Colonic mucosa (tissue), 4 donors: ENCODE measurements around the gene ELOVL4. TPM values are rescaled to one million over a fixed set of nuclear protein-coding genes. Genes with fewer than 3 reads are reported as not detected.
A peak's percentile ranks its signal among the peaks of the same experiment; 100 is the strongest.

Source experiments
- DNase-seq: peaks from one replicate; pipeline ENCODE4 v3.0.0-alpha.2; 2020
- H3K27ac ChIP-seq: fragments of 200-600 bp; one replicate; pipeline ENCODE4 v1.8.0; 2021
- H3K27me3 ChIP-seq: fragments of 200-600 bp; one replicate; pipeline ENCODE4 v1.8.0; 2021
- H3K36me3 ChIP-seq: fragments of 200-600 bp; one replicate; pipeline ENCODE4 v1.8.0; 2021
- H3K4me1 ChIP-seq: fragments of 200-600 bp; one replicate; pipeline ENCODE4 v1.8.0; 2021; ENCODE audit warnings: mild to moderate bottlenecking
- H3K4me3 ChIP-seq: fragments of 200-600 bp; one replicate; pipeline ENCODE4 v1.8.0; 2021
- H3K9ac ChIP-seq, 2 donors: one replicate each; pipeline ENCODE4 v1.7.0; 2013; ENCODE audit warnings: control low read depth in 2 of 2, low read depth in 2 of 2, low read length in 2 of 2
- H3K9me3 ChIP-seq: fragments of 200-600 bp; one replicate; pipeline ENCODE4 v1.8.0; 2021
- CTCF ChIP-seq: fragments of 200-600 bp; IDR thresholded peaks from one replicate; pipeline ENCODE4 v1.8.0; 2022; ENCODE audit warnings: antibody characterized with exemption, mild to moderate bottlenecking
- intact Hi-C: fragments of 100-400 bp; cut with DNase I; formaldehyde crosslinking; loops from one replicate; pipeline ENCODE4 v1.14.1; 2022
- total RNA-seq, 2 donors: library from RNA; stranded (reverse); fragmentation: NEBNext Ultra II Directional in 1 of 2; extraction: Animal tissue kit (Norgen Biotek cat#: 25700) in 1 of 2; gene quantifications; one replicate each; pipeline ENCODE4 v1.2.1, GENCODE V29; 2021
- donor health status: healthy.
- donor health status: DM: no; HTN: no; CAD: no.
- donor health status: DM: no; HTN: no; CAD: no.

The ELOVL4 gene
- total RNA-seq, result under 1 TPM; 0.30 to 0.66 TPM

GRCh38 chr6:79947191-79948186 lies at the start of gene ELOVL4:
Gene ELOVL4, minus strand, starts transcription at chr6:79947553. Its CDS starts 274 bp downstream, at chr6:79947279.
- peak within 1 kb of the TSS; percentile 38 for H3K4me3 ChIP-seq
- no peak within 1 kb of the TSS for H3K27ac ChIP-seq
- DNase-seq, result peak; percentile 41
- peaks cover 25% of the 10 kb centered on the region for H3K27me3 ChIP-seq
- H3K4me1 ChIP-seq, result no peaks in the 10 kb centered on the region
- no peaks in the 10 kb centered on the region for H3K36me3 ChIP-seq
- H3K9ac ChIP-seq, result peak within 1 kb of the TSS in 1 of 2 donors; percentile 65
- no peak for TF ChIP-seq CTCF
- intact Hi-C loops, result no loop called here
- H3K9me3 ChIP-seq, result no peaks in the 10 kb centered on the region

GRCh38 chr6:79993911-79994309 lies 46.6 kb upstream of the ELOVL4 start:
- no peak for DNase-seq
- H3K27ac ChIP-seq, result no peak overlapping the region
- H3K9ac ChIP-seq, result no peak overlapping the region
- H3K4me1 ChIP-seq, result no peaks in the 10 kb centered on the region
- no peak overlapping the region for H3K4me3 ChIP-seq
- H3K9me3 ChIP-seq, result no peaks in the 10 kb centered on the region
- H3K27me3 ChIP-seq, result no peaks in the 10 kb centered on the region
- no peak for TF ChIP-seq CTCF
- H3K36me3 ChIP-seq, result no peaks in the 10 kb centered on the region
- intact Hi-C loops, result no loop called here

- H3K9ac ChIP-seq, result no peak overlapping the region
- no peak for TF ChIP-seq CTCF
- no peaks in the 10 kb centered on the region for H3K36me3 ChIP-seq
- no peak overlapping the region for H3K27ac ChIP-seq
- no peak overlapping the region for H3K4me3 ChIP-seq
- no peaks in the 10 kb centered on the region for H3K9me3 ChIP-seq
- intact Hi-C loops, result no loop called here
- H3K27me3 ChIP-seq, result no peaks in the 10 kb centered on the region
- H3K4me1 ChIP-seq, result no peaks in the 10 kb centered on the region
- DNase-seq, result no peak
Measured at GRCh38 chr6:79993012-79993910, 45.9 kb upstream of the ELOVL4 start.

- H3K4me1 ChIP-seq, result no peaks in the 10 kb centered on the region
- H3K9ac ChIP-seq, result no peak overlapping the region
- no peaks in the 10 kb centered on the region for H3K36me3 ChIP-seq
- H3K27me3 ChIP-seq, result no peaks in the 10 kb centered on the region
- DNase-seq, result no peak
- H3K9me3 ChIP-seq, result no peaks in the 10 kb centered on the region
- intact Hi-C loops, result no loop called here
- no peak for TF ChIP-seq CTCF
- no peak overlapping the region for H3K27ac ChIP-seq
- H3K4me3 ChIP-seq, result no peak overlapping the region
Measured at GRCh38 chr6:79989641-79990040, 42.3 kb upstream of the ELOVL4 start.

- no peak for DNase-seq
- intact Hi-C loops, result no loop called here
- Histone ChIP-seq H3K36me3 (no peaks in the 10 kb centered on the region), H3K9me3 (no peaks in the 10 kb centered on the region), H3K4me3 (no peak overlapping the region), H3K4me1 (no peaks in the 10 kb centered on the region), H3K27me3 (no peaks in the 10 kb centered on the region), H3K27ac (no peak overlapping the region), H3K9ac (no peak overlapping the region)
- TF ChIP-seq CTCF, result no peak
Measured at GRCh38 chr6:79985128-79985527, 37.8 kb upstream of the ELOVL4 start.
